AG20443 (cell line): ENCODE measurements around the gene ARVCF.

Experiments
- DNase-seq: peaks from one replicate; pipeline ENCODE4 v3.0.0; 2012; ENCODE audit warnings: low spot score, mixed read lengths

The ARVCF gene

GRCh38 chr22:20053407-20054033 is 36.9 kb upstream of the ARVCF start:
- DNase-seq, result no peak

GRCh38 chr22:20052309-20053259 is 36.0 kb upstream of the ARVCF start:
- no peak for DNase-seq

- DNase-seq, result no peak
These were observed 35.3 kb upstream of the ARVCF start for GRCh38 chr22:20051927-20052308.

DNA sequence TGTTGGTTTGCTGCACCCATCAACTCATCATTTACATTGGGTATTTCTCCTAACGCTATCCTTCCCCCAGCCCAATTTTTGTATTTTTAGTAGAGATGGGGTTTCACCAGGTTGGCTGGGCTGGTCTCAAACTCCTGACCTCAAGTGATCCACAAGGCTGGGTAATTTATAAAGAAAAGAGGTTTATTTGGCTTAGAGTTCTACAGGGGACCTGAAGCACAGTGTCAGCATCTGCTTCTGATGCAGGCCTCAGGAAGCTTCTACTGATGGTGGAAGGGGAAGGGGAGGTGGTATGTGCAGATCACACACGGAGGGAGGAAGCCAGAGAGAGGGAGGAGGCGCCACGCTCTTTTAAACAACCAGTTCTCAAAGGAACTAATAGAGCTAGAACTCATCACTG is 30.1 kb upstream of the ARVCF start:
- no peak for DNase-seq

GRCh38 chr22:20044495-20045151 is 28.0 kb upstream of the ARVCF start:
- no peak for DNase-seq

DNA sequence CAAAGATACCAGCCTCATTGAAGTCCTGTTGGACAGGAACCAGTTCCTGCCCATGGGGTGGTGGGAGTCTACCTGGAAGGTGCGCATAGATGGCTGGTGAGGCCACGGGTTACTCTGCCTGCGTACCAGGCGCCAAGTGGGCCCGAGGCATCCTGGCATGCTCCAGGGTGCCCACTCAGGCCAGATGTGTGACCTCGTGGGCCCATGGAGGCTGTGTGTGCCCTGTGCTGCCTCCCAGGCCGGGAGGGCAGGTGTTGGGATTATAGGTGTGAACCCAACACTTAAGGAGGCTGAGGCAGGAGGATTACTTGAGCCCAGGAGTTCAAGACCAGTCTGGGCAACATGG is 27.3 kb upstream of the ARVCF start:
- DNase-seq, result no peak

GRCh38 chr22:20043057-20043996 is 26.7 kb upstream of the ARVCF start:
- no peak for DNase-seq

DNA sequence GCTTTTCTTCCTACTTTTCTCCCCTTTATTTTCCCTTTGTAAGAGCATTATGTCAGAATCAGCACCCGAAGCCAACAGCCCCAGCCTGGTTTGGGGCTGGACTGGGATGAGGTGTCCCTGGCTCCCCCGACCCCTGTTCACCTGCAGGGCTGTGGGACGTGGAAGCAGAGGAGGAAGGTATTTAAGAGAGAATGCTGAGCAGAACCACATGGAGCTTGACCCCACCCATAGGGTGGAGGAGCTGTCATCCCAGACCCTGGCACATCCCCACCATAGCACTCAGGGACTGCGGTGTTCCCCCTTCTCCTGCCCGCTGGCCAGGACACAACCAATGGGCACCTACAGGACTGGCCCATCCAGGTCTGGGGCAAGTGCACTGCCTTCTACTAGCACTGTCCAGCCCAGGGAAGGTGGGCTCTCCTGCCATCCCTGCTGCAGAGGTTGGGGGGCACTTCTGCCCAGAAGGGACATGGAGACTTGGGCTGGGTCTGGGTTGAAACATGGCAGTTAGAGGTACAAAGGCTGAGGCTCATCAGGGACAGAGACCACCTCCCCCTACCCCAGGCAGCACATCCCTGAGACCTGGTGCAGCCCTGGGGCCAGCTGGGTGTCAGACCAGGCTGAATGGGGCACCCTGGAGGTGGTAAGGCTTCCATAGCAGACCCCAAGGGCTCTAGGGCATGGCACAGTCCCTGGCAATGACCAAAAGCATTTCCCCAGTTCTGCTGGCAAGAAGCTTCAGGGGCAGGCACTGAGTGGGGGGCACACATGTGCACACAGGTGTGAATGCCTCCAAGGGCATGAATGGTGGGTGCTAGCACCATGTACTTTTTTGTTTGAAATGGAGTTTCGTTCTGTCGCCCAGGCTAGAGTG is 23.9 kb upstream of the ARVCF start:
- DNase-seq, result no peak

DNA sequence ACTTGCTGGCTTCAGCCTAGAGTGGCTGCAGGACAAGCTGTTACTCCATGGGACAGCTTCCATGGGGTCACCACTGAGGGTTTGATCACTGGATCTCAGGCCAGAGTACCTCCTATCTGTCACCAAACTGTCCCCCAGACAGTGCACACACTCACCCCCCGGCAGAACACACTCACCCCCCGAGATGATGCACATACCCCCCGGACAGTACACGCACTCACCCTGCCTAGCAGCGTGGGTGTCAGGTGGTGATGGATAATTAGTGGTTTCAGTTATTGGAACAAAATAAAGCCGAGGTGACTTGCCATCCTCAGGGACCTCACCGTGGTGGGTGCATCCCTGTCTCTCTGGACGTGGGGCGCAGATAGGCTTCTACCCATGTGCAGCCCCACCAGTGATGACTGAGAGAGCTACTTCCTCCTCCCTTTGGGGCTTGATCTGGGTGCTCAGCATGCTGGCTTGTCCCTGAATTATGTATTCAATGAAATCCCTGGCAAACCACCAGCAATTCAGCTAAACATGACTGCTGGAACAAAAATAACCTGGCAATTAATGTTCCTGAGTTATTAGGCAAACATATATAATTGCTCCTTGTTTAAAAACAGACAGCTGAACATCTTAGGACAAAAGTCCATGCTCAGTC is 23.2 kb upstream of the ARVCF start:
- no peak for DNase-seq

DNA sequence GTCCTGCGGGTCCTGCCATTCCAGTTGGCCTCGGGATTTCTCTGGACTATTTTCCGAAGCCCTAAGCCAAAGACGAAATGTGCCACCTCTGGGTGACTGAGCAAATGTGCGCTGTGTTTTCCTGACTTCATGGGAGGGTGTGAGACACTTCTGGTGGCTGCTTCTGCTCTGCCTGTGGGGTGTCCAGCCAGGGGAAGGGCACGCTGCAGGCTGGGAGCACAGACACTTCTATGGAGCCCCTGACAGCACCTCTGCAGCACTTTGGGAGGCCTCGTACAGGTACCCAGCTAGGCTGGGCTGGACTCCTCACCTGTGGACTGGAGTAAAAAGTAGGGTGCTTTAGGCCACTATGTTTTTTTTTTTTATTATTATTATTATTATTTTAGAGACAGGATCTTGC is 22.0 kb upstream of the ARVCF start:
- DNase-seq, result no peak

- no peak for DNase-seq
These were observed 20.8 kb upstream of the ARVCF start for GRCh38 chr22:20037419-20037818.

GRCh38 chr22:20036535-20037392 is 20.1 kb upstream of the ARVCF start:
- DNase-seq, result no peak

- no peak for DNase-seq
These were observed 19.5 kb upstream of the ARVCF start for GRCh38 chr22:20036084-20036482.

- no peak for DNase-seq
These were observed 18.9 kb upstream of the ARVCF start for GRCh38 chr22:20035375-20036083.

GRCh38 chr22:20034143-20034542 is 17.5 kb upstream of the ARVCF start:
- no peak for DNase-seq

- peak; percentile 37 for DNase-seq
These were observed 16.6 kb upstream of the ARVCF start for GRCh38 chr22:20033045-20033706.

GRCh38 chr22:20032407-20032991 is 15.9 kb upstream of the ARVCF start:
- no peak for DNase-seq
